Muscle of leg (tissue), 11 donors: Measurements from ENCODE around the gene PLIN5. TPM values are rescaled to one million over a fixed set of nuclear protein-coding genes. Genes with fewer than 3 reads are reported as not detected.
"Not testable (repeated sequence)": the region's sequence is repeated elsewhere in the genome, so short reads cannot be mapped to it uniquely, and the experiment has no call there.

Experiments used
- DNase-seq: peaks from one replicate; pipeline ENCODE4 v3.0.0; 2013
- H3K27ac ChIP-seq: one replicate; pipeline ENCODE4 v1.5.1; 2013; ENCODE audit warnings: mild to moderate bottlenecking, low read length, control low read depth
- H3K27me3 ChIP-seq: one replicate; pipeline ENCODE4 v1.6.1; 2013; ENCODE audit warnings: low read length; ENCODE audit not compliant: control insufficient read depth, insufficient read depth
- H3K36me3 ChIP-seq: one replicate; pipeline ENCODE4 v1.6.1; 2013; ENCODE audit warnings: low read length; ENCODE audit not compliant: control insufficient read depth, insufficient read depth
- H3K4me1 ChIP-seq: one replicate; pipeline ENCODE4 v1.6.1; 2013; ENCODE audit warnings: low read length; ENCODE audit not compliant: control insufficient read depth, insufficient read depth
- H3K4me3 ChIP-seq: one replicate; pipeline ENCODE4 v1.5.1; 2013; ENCODE audit warnings: low read length, control low read depth
- H3K9me3 ChIP-seq: replicated peaks from 2 replicates; pipeline ENCODE4 v1.6.1; 2013; ENCODE audit warnings: low read depth, low read length; ENCODE audit not compliant: control insufficient read depth
- WGBS: methylation state at CpG from one replicate; pipeline ENCODE4 v1.1.5; 2013; ENCODE audit warnings: missing lambda C conversion rate; ENCODE audit not compliant: insufficient coverage; 5-methylcytosine and 5-hydroxymethylcytosine counted together
- polyA plus RNA-seq, 8 donors: library from polyadenylated mRNA; unstranded; fragments of 120-200 nt; gene quantifications; one replicate each; pipeline versions ENCODE4 v1.2.1 to v1.2.3, GENCODE V29; 2013; ENCODE audit warnings: inconsistent platforms in 1 of 8, low replicate concordance in 1 of 8; ENCODE audit not compliant: insufficient read length in 8 of 8, insufficient read depth in 1 of 8
- total RNA-seq: library from RNA; stranded (reverse); fragments of 120-200 nt; gene quantifications from one replicate; pipeline ENCODE4 v1.2.4, GENCODE V29; 2013

Gene PLIN5
- total and polyA plus RNA-seq, 9 donors, result 0.83 to 5.2 (median 1.9) TPM

GRCh38 chr19:4533334-4533733 is 1.7 kb downstream of the PLIN5 start:
- Histone ChIP-seq H3K4me3 (no peak overlapping the region), H3K27ac (no peak overlapping the region), H3K27me3 (peaks cover 8% of the 10 kb centered on the region), H3K4me1 (peaks cover 27% of the 10 kb centered on the region), H3K9me3 (no peaks in the 10 kb centered on the region), H3K36me3 (no peaks in the 10 kb centered on the region)
- no peak for DNase-seq
- 75% methylated on average over 7 of the region's 9 CpGs for WGBS

DNA sequence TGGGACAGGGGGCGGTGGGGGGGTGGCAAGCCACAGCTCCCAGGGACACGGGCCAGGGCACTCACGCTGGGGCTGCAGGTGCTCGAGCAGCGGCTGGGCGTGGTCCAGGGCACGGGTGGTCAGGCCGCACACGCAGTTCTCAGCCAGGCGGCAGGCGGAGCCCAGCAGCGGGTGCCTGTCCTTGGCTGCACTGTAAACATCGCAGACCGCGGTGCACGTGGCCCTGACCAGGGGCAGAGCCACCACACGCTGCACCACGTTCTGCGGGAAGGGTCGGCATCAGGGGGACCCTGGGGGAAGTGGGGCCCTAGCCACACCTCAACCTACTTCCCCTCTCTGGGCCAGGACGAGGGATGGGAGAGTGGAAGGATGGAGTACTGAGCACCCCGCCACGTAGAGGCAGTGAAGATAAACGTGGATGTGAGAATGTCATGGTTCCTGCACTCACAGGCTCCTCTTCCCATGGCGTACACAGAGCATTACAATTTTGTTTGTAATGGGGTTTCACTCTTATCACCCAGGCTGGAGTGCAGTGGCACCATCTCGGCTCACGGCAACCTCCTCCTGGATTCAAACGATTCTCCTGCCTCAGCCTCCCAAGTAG is 3.4 kb downstream of the PLIN5 start:
- H3K36me3 ChIP-seq, result no peaks in the 10 kb centered on the region
- H3K9me3 ChIP-seq, result no peaks in the 10 kb centered on the region
- WGBS, result 59% methylated on average over 10 of the region's 28 CpGs
- peaks cover 8% of the 10 kb centered on the region for H3K27me3 ChIP-seq
- no peak for DNase-seq
- H3K27ac ChIP-seq, result no peak overlapping the region
- peaks cover 13% of the 10 kb centered on the region for H3K4me1 ChIP-seq
- H3K4me3 ChIP-seq, result no peak overlapping the region

- DNase-seq, result no peak
- peaks cover 3% of the 10 kb centered on the region for H3K27me3 ChIP-seq
- WGBS, result 75% methylated on average over 11 of the region's 14 CpGs
These were observed 5.0 kb downstream of the PLIN5 start for GRCh38 chr19:4529924-4530522.

DNA sequence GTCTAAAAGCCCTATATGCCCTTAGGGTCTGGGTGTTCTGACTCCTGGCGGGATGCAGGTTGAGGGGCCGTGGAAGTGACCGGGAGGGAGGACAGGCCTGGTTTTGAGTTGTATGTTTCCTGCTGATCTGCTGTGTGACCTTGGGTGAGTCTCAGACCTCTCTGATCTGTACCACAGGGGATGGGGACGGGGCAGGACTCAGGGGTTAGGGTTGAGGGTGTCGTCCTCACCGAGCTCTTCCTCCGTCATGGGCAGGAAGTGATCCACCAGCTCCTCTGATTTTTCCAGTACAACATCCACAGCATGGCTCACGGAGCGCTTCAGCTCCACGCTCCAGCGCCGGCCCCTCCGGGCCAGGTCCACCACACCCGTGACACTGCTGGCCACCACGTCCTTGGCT is 6.2 kb downstream of the PLIN5 start:
- no peak for DNase-seq
- Histone ChIP-seq H3K27ac (no peak overlapping the region), H3K9me3 (no peaks in the 10 kb centered on the region), H3K4me1 (no peaks in the 10 kb centered on the region), H3K4me3 (no peak overlapping the region), H3K27me3 (no peaks in the 10 kb centered on the region), H3K36me3 (no peaks in the 10 kb centered on the region)
- 74% methylated on average over 14 of the region's 15 CpGs for WGBS

More at GRCh38 chr19:4529924-4530522, 5.0 kb downstream of the PLIN5 start:
- Histone ChIP-seq H3K27ac (no peak overlapping the region), H3K36me3 (no peaks in the 10 kb centered on the region), H3K9me3 (no peaks in the 10 kb centered on the region), H3K4me3 (no peak overlapping the region), H3K4me1 (peaks cover 4% of the 10 kb centered on the region)

GRCh38 chr19:4527377-4527776 is 7.6 kb downstream of the PLIN5 start:
- not testable (repeated sequence) for H3K36me3 ChIP-seq, H3K4me3 ChIP-seq, H3K9me3 ChIP-seq, H3K27me3 ChIP-seq, H3K4me1 ChIP-seq, DNase-seq, H3K27ac ChIP-seq
- 93% methylated on average over 3 of the region's 8 CpGs for WGBS

DNA sequence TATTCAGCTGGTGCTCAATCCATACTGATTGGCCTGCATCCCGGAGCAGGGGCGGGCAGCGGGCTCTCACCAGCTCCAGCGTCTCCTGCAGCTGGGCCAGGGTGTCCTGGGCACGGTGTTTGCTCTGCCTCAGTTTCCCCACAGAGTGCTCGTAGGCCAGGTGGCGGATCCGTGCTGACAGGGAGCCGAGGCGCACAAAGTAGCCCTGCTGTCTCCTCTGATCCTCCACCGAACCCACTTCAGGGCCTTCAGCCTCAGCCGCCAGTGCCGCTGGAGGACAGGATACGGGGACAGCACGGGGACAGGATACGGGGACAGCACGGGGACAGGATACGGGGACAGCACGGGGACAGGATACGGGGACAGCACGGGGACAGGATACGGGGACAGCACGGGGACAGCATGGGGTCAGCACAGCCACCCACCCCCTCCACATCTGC is 9.4 kb downstream of the PLIN5 start:
- 74% methylated on average over 20 of the region's 23 CpGs for WGBS
- no peak for DNase-seq
- Histone ChIP-seq H3K27me3 (peaks cover 3% of the 10 kb centered on the region), H3K36me3 (no peaks in the 10 kb centered on the region), H3K9me3 (no peaks in the 10 kb centered on the region), H3K4me3 (no peak overlapping the region), H3K27ac (no peak overlapping the region), H3K4me1 (no peaks in the 10 kb centered on the region)

DNA sequence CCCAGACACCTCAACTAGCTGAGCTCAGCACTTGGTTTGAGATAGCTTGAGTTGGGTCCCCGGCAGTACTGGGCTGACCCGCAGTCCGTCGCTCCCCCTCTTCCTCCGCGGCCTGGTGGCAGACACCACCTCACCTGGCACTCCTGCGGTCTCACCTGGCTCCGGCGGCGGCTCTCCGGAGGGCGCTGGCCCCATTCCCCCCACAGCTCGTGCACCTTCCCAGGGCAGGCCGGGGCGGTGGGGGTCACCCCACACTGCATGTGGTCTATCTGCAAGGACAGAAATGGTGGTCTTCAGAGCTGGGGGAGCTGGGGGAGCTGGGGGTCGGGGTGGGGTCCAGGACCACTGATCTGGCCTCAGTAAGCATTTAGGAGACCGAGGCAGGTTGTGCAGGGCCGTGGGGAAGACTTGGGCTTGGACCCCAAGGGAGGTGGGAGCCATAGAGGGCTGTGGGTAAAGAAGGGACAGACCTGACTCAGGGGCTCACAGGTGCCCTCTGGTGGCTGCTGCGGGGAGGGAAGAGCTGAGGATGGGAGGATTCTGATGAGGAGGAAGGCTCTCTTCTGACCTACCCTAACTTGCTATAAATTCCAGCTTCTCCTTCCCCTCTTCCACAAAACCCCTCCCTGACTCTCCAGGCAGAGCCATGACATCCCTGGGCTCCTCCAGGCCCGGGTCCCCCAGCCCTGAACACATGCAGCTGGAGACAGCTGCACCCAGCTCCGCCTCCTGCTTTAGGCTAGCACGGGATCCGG is 10.0 kb downstream of the PLIN5 start:
- Histone ChIP-seq H3K4me3 (no peak overlapping the region), H3K27ac (no peak overlapping the region), H3K36me3 (no peaks in the 10 kb centered on the region), H3K27me3 (peaks cover 3% of the 10 kb centered on the region), H3K4me1 (no peaks in the 10 kb centered on the region), H3K9me3 (no peaks in the 10 kb centered on the region)
- peak; percentile 50 for DNase-seq
- WGBS, result 58% methylated on average over 19 of the region's 23 CpGs

- Histone ChIP-seq H3K9me3 (no peaks in the 10 kb centered on the region), H3K27ac (no peak overlapping the region), H3K4me1 (peaks cover 11% of the 10 kb centered on the region), H3K4me3 (no peak overlapping the region), H3K36me3 (no peaks in the 10 kb centered on the region), H3K27me3 (peaks cover 3% of the 10 kb centered on the region)
- DNase-seq, result no peak
- WGBS, result 70% methylated on average over 53 of the region's 53 CpGs
These were observed 11.5 kb downstream of the PLIN5 start for GRCh38 chr19:4523306-4524110.

GRCh38 chr19:4522291-4523002 is 12.6 kb downstream of the PLIN5 start:
- no peaks in the 10 kb centered on the region for H3K9me3 ChIP-seq
- DNase-seq, result no peak
- H3K27ac ChIP-seq, result no peak overlapping the region
- WGBS, result 84% methylated on average over 7 of the region's 15 CpGs
- H3K4me3 ChIP-seq, result no peak overlapping the region
- H3K36me3 ChIP-seq, result no peaks in the 10 kb centered on the region
- H3K4me1 ChIP-seq, result peaks cover 22% of the 10 kb centered on the region
- peaks cover 3% of the 10 kb centered on the region for H3K27me3 ChIP-seq
